ENCODE measurements around the gene MTURN. TPM values are rescaled to one million over a fixed set of nuclear protein-coding genes. Genes with fewer than 3 reads are reported as not detected.
"Not testable (repeated sequence)": the region's sequence is repeated elsewhere in the genome, so short reads cannot be mapped to it uniquely, and the experiment has no call there.

MTURN gene
- total RNA-seq = 10 to 100 TPM; 25.8 to 27.3 TPM
- long read RNA-seq, full-length matches to known transcripts = 3 of 5 reads
- long read RNA-seq, partial matches to known transcripts = 0 of 5 reads
- long read RNA-seq, other reads (novel, unspliced or antisense) = 2 of 5 reads

- DNase-seq (peak; percentile 93), ATAC-seq (peak; percentile 82 to 84)
- intact Hi-C loops (cut with DNase I) = no loop called here
Measured at GRCh38 chr7:30134611-30135300, at the start of gene MTURN. TSS of gene MTURN (plus strand) at chr7:30134986. CDS start at chr7:30135137, 151 bp downstream.

DNA sequence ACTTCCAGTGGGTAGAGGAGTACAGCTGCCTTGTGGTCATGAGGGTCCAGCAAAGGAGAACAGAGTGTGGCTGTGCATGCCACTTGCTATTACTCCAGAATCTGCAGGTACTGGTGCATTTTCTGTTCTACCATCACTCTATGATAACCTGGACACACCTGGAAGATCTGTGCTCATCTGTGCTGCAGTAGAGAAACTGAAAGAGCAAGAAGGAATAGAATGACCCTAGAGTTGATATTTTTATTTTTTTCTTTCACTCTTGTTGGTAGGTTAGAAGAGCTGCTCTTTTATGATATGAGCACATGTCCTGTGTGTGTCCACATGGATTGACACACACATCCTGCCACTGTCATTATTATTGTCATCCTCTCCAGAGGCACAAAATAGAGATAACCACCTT lies 48.3 kb upstream of the MTURN start:
- ATAC-seq = no peak
- no peak for DNase-seq
- intact Hi-C loops (cut with DNase I) = no loop called here

- intact Hi-C loops (cut with DNase I) = no loop called here
- DNase-seq (no peak), ATAC-seq (no peak)
Measured at GRCh38 chr7:30087371-30087770, 47.4 kb upstream of the MTURN start.

GRCh38 chr7:30088362-30088761 lies 46.4 kb upstream of the MTURN start:
- no peak for ATAC-seq
- intact Hi-C loops (cut with DNase I) = no loop called here
- DNase-seq = no peak

GRCh38 chr7:30090111-30090510 lies 44.7 kb upstream of the MTURN start:
- no peak for DNase-seq
- ATAC-seq = no peak
- intact Hi-C loops (cut with DNase I) = no loop called here

GRCh38 chr7:30091491-30091912 lies 43.3 kb upstream of the MTURN start:
- ATAC-seq (peak; percentile 71 to 72), DNase-seq (no peak)
- intact Hi-C loops (cut with DNase I) = no loop called here

GRCh38 chr7:30091987-30092386 lies 42.8 kb upstream of the MTURN start:
- DNase-seq (no peak), ATAC-seq (peak in 1 of 2 donors; percentile 14)
- intact Hi-C loops (cut with DNase I) = no loop called here

DNA sequence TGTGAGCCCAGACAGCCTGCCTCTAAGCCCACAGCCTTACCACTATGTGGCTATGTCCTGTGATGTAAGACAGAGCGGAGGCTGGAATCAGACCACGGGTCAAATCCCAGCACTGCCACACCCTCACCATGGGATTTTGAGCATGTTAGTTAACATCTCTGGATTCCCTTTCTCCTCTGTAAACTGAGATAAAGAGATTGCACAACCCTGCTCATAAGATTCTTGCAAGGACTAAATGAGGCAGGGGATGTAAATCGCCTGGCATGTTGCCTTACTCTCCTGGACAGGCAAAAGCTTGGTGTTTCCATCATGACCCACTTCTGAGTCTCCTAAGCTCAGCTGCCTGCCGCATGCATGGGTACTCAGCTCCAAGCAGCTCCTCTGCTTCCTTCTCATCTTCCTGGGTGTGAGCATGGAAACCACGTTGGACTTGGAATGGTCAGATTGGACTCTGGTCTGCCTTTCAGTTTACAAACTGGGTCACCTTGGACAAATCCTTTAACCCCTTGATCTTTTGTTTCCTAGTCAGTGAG lies 41.3 kb upstream of the MTURN start:
- intact Hi-C loops (cut with DNase I) = no loop called here
- DNase-seq (peak; percentile 29), ATAC-seq (peak; percentile 68 to 75)

- intact Hi-C loops (cut with DNase I) = not testable (repeated sequence)
Measured at GRCh38 chr7:30098599-30098998, 36.2 kb upstream of the MTURN start.

DNA sequence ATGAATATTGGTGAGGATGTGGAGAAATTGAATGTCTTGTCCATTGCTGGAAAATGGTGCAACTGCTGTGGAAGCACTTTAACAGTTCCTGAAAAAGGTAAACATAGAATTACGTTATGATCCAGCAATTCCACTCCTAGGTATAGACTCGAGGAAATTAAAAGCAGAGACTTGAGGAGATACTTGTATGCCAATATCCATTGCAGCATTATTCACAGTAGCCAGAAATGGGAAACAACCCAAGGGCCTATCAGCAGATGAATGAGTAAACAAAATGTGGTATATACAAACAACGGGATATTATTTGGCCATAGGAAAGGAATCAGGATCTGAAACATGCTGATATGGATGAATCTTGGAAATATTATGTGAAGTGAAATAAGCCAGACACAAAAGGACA lies 32.5 kb upstream of the MTURN start:
- ATAC-seq (no peak), DNase-seq (no peak)
- intact Hi-C loops (cut with DNase I) = no loop called here

More at GRCh38 chr7:30098599-30098998, 36.2 kb upstream of the MTURN start:
- not testable (repeated sequence) for ATAC-seq, DNase-seq

DNA sequence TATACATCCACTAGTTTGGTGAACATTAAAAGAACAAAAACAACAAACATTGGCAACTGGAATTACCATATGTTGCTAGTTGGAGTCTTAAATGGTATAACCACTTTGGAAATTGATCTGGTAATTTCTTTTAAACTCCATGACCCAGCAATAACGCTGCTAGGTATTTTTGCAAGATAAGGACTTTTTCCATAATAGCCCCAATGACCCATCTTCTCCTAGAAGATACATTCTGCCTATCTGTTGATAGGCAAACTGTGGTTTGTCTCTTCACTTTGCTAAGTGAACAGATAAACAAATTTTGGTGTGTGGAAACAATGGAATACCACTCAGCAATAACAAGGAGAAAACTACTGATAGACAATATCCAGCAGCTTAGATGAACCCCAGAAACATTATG lies 30.6 kb upstream of the MTURN start:
- intact Hi-C loops (cut with DNase I) = no loop called here
- ATAC-seq (no peak), DNase-seq (no peak)

DNA sequence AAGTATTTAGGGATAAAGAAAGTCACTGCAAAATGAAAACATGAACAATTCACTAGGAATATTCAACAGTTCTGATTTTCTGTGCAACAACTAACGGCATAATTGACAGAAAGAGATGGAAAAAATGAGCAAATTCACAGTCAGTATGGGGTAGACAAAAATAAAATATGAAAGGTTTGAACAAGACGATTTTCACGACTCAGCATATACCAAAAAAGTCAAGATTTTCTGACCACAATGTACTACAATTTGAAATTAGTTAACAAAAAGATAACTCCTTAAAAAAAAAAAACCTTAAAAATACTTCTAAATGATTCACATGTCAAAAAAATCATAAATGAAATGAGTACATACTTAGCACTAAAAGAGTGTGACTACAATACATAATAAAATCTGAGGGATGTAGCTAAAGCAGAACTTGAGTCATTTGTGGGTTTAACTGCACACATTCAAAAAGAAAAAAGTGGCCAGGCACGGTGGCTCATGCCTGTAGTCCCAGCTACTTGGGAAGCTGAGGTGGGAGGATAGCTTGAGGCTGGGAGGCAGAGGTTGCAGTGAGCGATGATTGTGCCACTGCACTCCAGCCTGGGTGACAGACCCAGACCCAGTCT lies 22.6 kb upstream of the MTURN start:
- no peak for DNase-seq
- ATAC-seq = no peak
- intact Hi-C loops (cut with DNase I) = no loop called here

- ATAC-seq = no peak
- intact Hi-C loops (cut with DNase I) = no loop called here
Measured at GRCh38 chr7:30113144-30113543, 21.6 kb upstream of the MTURN start.

GRCh38 chr7:30114536-30115238 lies 20.1 kb upstream of the MTURN start:
- no peak for ATAC-seq
- DNase-seq = no peak
- intact Hi-C loops (cut with DNase I) = no loop called here

More at GRCh38 chr7:30113144-30113543, 21.6 kb upstream of the MTURN start:
- DNase-seq = no peak

GRCh38 chr7:30115709-30116297 lies 19.0 kb upstream of the MTURN start:
- ATAC-seq (no peak), DNase-seq (no peak)
- intact Hi-C loops (cut with DNase I) = no loop called here

GRCh38 chr7:30116771-30117170 lies 18.0 kb upstream of the MTURN start:
- ATAC-seq (peak; percentile 74 to 78), DNase-seq (no peak)
- intact Hi-C loops (cut with DNase I) = no loop called here

DNA sequence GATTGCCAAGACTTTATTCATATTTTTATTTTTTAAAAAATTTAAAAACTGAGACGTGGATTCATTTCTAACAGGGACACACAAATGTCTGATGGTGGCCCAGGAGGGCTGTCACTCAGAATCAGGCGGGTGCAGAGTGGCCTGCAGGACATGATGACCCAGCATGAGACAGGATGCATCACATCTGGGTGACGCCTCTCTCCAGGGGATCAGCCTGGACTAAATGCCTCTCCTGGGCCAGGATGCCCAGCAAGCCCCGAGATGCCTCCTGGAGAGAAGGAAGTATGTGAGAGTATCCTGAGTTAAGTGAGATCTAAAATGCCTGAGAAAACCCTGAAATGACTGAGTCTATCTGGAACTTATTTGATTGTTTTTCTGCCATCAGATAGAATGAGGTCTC lies 16.9 kb upstream of the MTURN start:
- ATAC-seq = no peak
- intact Hi-C loops (cut with DNase I) = no loop called here
- DNase-seq = no peak

DNA sequence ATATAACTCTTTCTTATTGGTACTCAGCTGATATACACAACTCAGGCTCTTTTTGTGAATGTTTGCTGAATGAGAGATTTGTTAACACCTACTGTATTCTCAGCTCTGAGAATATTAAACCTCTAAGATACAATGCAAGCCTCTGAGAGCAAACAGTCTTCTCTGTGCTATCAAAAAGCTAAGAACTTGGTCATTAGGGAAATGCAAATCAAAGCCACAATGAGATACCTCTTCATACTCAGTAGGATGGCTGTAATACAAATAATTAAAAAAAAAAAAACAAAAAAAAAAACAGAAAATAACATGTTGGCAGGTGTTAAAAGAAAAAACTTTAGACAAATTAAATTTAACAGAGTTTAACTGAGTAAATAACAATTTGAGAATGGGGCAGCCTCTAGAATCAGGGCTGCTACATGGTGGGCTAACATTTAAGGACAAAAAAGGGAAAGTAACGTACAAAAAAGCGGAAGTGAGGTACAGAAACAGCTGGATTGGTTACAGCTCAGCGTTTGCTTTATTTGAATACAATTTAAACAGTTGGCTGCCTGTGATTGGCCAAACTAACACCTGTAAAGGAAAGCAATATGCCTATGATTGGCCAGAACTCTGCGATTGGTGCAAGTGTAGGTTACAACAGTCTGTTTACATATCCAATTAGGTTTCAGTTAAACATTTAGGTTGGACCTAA lies 14.8 kb upstream of the MTURN start:
- no peak for DNase-seq
- ATAC-seq = no peak
- intact Hi-C loops (cut with DNase I) = no loop called here

Measured in left cardiac atrium (tissue), 4 donors.